ENCODE data around the gene CYP1A2. TPM values are rescaled to one million over a fixed set of nuclear protein-coding genes. Genes with fewer than 3 reads are reported as not detected.

The CYP1A2 gene
- polyA plus RNA-seq, 6 donors from 2014 or later = not detected

- peaks cover 70 to 97% (median 87%) of the 10 kb centered on the region in 3 donors for H3K4me1 Mint-ChIP-seq
- no peaks in the 10 kb centered on the region for H3K9me3 Mint-ChIP-seq
- peak overlapping the region; percentile 98 to 100 (median 99) for H3K27ac Mint-ChIP-seq
- no peaks in the 10 kb centered on the region for H3K36me3 Mint-ChIP-seq
- ATAC-seq (ENCODE audit: low read depth in 2 of 2) (no peak), DNase-seq (peak; percentile 60)
- H3K27me3 Mint-ChIP-seq = no peaks in the 10 kb centered on the region
- peak overlapping the region; percentile 66 to 98 (median 90) for H3K4me3 Mint-ChIP-seq
Measured at GRCh38 chr15:74775132-74775562, 26.5 kb downstream of the CYP1A2 start.

- DNase-seq (no peak), ATAC-seq (ENCODE audit: low read depth in 2 of 2) (no peak)
- H3K27ac Mint-ChIP-seq = peak overlapping the region; percentile 99 to 100 (median 99)
- no peaks in the 10 kb centered on the region for H3K9me3 Mint-ChIP-seq
- H3K36me3 Mint-ChIP-seq = no peaks in the 10 kb centered on the region
- H3K27me3 Mint-ChIP-seq = no peaks in the 10 kb centered on the region
- peak overlapping the region; percentile 66 to 98 (median 90) for H3K4me3 Mint-ChIP-seq
- H3K4me1 Mint-ChIP-seq = peaks cover 76 to 100% (median 92%) of the 10 kb centered on the region in 3 donors
Measured at GRCh38 chr15:74775894-74776293, 27.2 kb downstream of the CYP1A2 start.

GRCh38 chr15:74776821-74777768 lies 28.4 kb downstream of the CYP1A2 start:
- ATAC-seq (ENCODE audit: low read depth in 2 of 2) (peak; percentile 72 to 73), DNase-seq (peak; percentile 91)
- Mint-ChIP-seq H3K27me3 (no peaks in the 10 kb centered on the region), H3K4me3 (peak overlapping the region; percentile 84 to 98 (median 90)), H3K27ac (peak overlapping the region; percentile 99 to 100 (median 99)), H3K4me1 (peaks cover 80 to 96% (median 87%) of the 10 kb centered on the region in 3 donors), H3K36me3 (no peaks in the 10 kb centered on the region), H3K9me3 (no peaks in the 10 kb centered on the region)

- DNase-seq (no peak), ATAC-seq (ENCODE audit: low read depth in 2 of 2) (peak; percentile 11 to 13)
- H3K27ac Mint-ChIP-seq = peak overlapping the region; percentile 99 to 100 (median 99)
- H3K4me1 Mint-ChIP-seq = peaks cover 78 to 87% (median 78%) of the 10 kb centered on the region in 3 donors
- H3K4me3 Mint-ChIP-seq = peak overlapping the region; percentile 84 to 98 (median 90)
- H3K36me3 Mint-ChIP-seq = peaks cover 0 to 6% of the 10 kb centered on the region in 2 donors
- H3K9me3 Mint-ChIP-seq = no peaks in the 10 kb centered on the region
- no peaks in the 10 kb centered on the region for H3K27me3 Mint-ChIP-seq
Measured at GRCh38 chr15:74777769-74778598, 29.3 kb downstream of the CYP1A2 start.

GRCh38 chr15:74778599-74778970 lies 29.9 kb downstream of the CYP1A2 start:
- Mint-ChIP-seq H3K36me3 (peaks cover 0 to 12% of the 10 kb centered on the region in 2 donors), H3K4me1 (peaks cover 75 to 86% (median 76%) of the 10 kb centered on the region in 3 donors), H3K27me3 (no peaks in the 10 kb centered on the region), H3K4me3 (peak overlapping the region in 7 of 8 donors; percentile 45 to 98 (median 89)), H3K9me3 (no peaks in the 10 kb centered on the region), H3K27ac (peak overlapping the region; percentile 99 to 100 (median 99))
- ATAC-seq (ENCODE audit: low read depth in 2 of 2) = no peak
- DNase-seq = no peak

GRCh38 chr15:74779162-74779648 lies 30.6 kb downstream of the CYP1A2 start:
- Mint-ChIP-seq H3K4me3 (peak overlapping the region; percentile 67 to 99 (median 94)), H3K9me3 (no peaks in the 10 kb centered on the region), H3K27ac (peak overlapping the region; percentile 98 to 100 (median 99)), H3K27me3 (no peaks in the 10 kb centered on the region), H3K4me1 (peaks cover 75 to 84% (median 77%) of the 10 kb centered on the region in 3 donors), H3K36me3 (peaks cover 0 to 14% of the 10 kb centered on the region in 2 donors)
- ATAC-seq (ENCODE audit: low read depth in 2 of 2) (no peak), DNase-seq (no peak)

- H3K9me3 Mint-ChIP-seq = no peaks in the 10 kb centered on the region
- no peaks in the 10 kb centered on the region for H3K27me3 Mint-ChIP-seq
- DNase-seq (peak; percentile 50), ATAC-seq (ENCODE audit: low read depth in 2 of 2) (no peak)
- peak overlapping the region; percentile 92 to 100 (median 99) for H3K27ac Mint-ChIP-seq
- H3K36me3 Mint-ChIP-seq = peaks cover 0 to 14% of the 10 kb centered on the region in 2 donors
- peaks cover 78 to 83% (median 79%) of the 10 kb centered on the region in 3 donors for H3K4me1 Mint-ChIP-seq
- peak overlapping the region; percentile 84 to 99 (median 96) for H3K4me3 Mint-ChIP-seq
Measured at GRCh38 chr15:74780523-74781430, 32.1 kb downstream of the CYP1A2 start.

GRCh38 chr15:74781431-74782258 lies 33.0 kb downstream of the CYP1A2 start, which contains the start of gene CSK:
Gene CSK, plus strand, starts transcription at chr15:74782080. Its CDS starts 16,218 bp downstream, at chr15:74798298.
- peak within 1 kb of the TSS; percentile 88 to 99 (median 97) for H3K4me3 Mint-ChIP-seq
- peaks cover 76 to 83% (median 83%) of the 10 kb centered on the region in 3 donors for H3K4me1 Mint-ChIP-seq
- H3K36me3 Mint-ChIP-seq = peaks cover 0 to 14% of the 10 kb centered on the region in 2 donors
- H3K27me3 Mint-ChIP-seq = no peaks in the 10 kb centered on the region
- H3K27ac Mint-ChIP-seq = peak within 1 kb of the TSS; percentile 97 to 100 (median 99)
- DNase-seq = peak; percentile 88
- H3K9me3 Mint-ChIP-seq = no peaks in the 10 kb centered on the region
- peak; percentile 57 to 65 for ATAC-seq (ENCODE audit: low read depth in 2 of 2)

GRCh38 chr15:74782259-74783071 lies 33.8 kb downstream of the CYP1A2 start:
- H3K9me3 Mint-ChIP-seq = no peaks in the 10 kb centered on the region

GRCh38 chr15:74783072-74783807 lies 34.6 kb downstream of the CYP1A2 start:
- DNase-seq (peak; percentile 60), ATAC-seq (ENCODE audit: low read depth in 2 of 2) (no peak)
- H3K9me3 Mint-ChIP-seq = no peaks in the 10 kb centered on the region
- peak overlapping the region; percentile 70 to 97 (median 92) for H3K27ac Mint-ChIP-seq
- H3K27me3 Mint-ChIP-seq = no peaks in the 10 kb centered on the region
- H3K4me3 Mint-ChIP-seq = peak overlapping the region; percentile 88 to 99 (median 96)
- H3K36me3 Mint-ChIP-seq = peaks cover 0 to 14% of the 10 kb centered on the region in 2 donors
- H3K4me1 Mint-ChIP-seq = peaks cover 73 to 83% (median 82%) of the 10 kb centered on the region in 3 donors

More at GRCh38 chr15:74782259-74783071, 33.8 kb downstream of the CYP1A2 start:
- Mint-ChIP-seq H3K36me3 (peaks cover 0 to 14% of the 10 kb centered on the region in 2 donors), H3K27me3 (no peaks in the 10 kb centered on the region), H3K27ac (peak overlapping the region; percentile 86 to 97 (median 94)), H3K4me1 (peaks cover 75 to 83% (median 82%) of the 10 kb centered on the region in 3 donors), H3K4me3 (peak overlapping the region; percentile 88 to 99 (median 96))
- peak; percentile 78 for DNase-seq
- ATAC-seq (ENCODE audit: low read depth in 2 of 2) = peak; percentile 40 to 49
